Stomach (tissue), 9 donors: Measurements from ENCODE around the gene EPHB6. TPM values are rescaled to one million over a fixed set of nuclear protein-coding genes. Genes with fewer than 3 reads are reported as not detected.

Experiments
- DNase-seq, 2 donors: peaks; one replicate each; pipeline versions ENCODE4 v3.0.0 to v3.0.0-alpha.2; 2013 to 2019
- H3K27ac ChIP-seq, 5 donors: fragments of 200-600 bp in 4 of 5; sonication (generic) in 4 of 5; one replicate each; pipeline ENCODE4 v1.5.1; 2013 to 2019; ENCODE audit warnings: mild to moderate bottlenecking in 1 of 5, moderate library complexity in 1 of 5
- H3K27me3 ChIP-seq, 3 donors: fragments of 200-600 bp; sonication (generic); one replicate each; pipeline ENCODE4 v1.5.1; 2017 to 2019; ENCODE audit warnings: mixed run types in 1 of 3
- H3K36me3 ChIP-seq, 4 donors: fragments of 200-600 bp; sonication (generic); 1 replicate in 3 of 4; 2 replicates in 1 of 4; pipeline ENCODE4 v1.5.1; 2016 to 2019
- H3K4me1 ChIP-seq, 4 donors: fragments of 200-600 bp; sonication (generic); one replicate each; pipeline ENCODE4 v1.5.1; 2016 to 2019
- H3K4me3 ChIP-seq, 4 donors: fragments of 200-600 bp; sonication (generic) in 3 of 4; one replicate each; pipeline ENCODE4 v1.5.1; 2016 to 2019; ENCODE audit warnings: mild to moderate bottlenecking in 1 of 4
- H3K9me3 ChIP-seq, 4 donors: fragments of 200-600 bp; sonication (generic); one replicate each; pipeline ENCODE4 v1.5.1; 2016 to 2019
- EP300 ChIP-seq: sonication (generic); formaldehyde crosslinking; IDR thresholded peaks from one replicate; pipeline ENCODE4 v1.6.1; 2017; ENCODE audit warnings: antibody characterized with exemption
- POLR2A ChIP-seq, 4 donors: fragments of 450-650 bp; IDR thresholded peaks; one replicate each; pipeline ENCODE4 v1.6.1; 2016; ENCODE audit warnings: antibody characterized with exemption in 4 of 4, control low read depth in 2 of 4, mild to moderate bottlenecking in 1 of 4, moderate library complexity in 1 of 4
- POLR2AphosphoS5 ChIP-seq, 3 donors: sonication (generic); formaldehyde crosslinking; IDR thresholded peaks; one replicate each; pipeline ENCODE4 v1.6.1; 2016; ENCODE audit warnings: antibody characterized with exemption in 3 of 3
- WGBS, 5 donors: extraction: QIAGEN DNeasy Blood & Tissue Kit in 3 of 5; methylation state at CpG; one replicate each; pipeline versions ENCODE4 v1.1.5 to v1.1.7; 2013 to 2018; 5-methylcytosine and 5-hydroxymethylcytosine counted together
- intact Hi-C: fragments of 100-400 bp; cut with DNase I; formaldehyde crosslinking; loops from one replicate; pipeline ENCODE4 v1.15.1; 2023; ENCODE audit warnings: low total_unique reads
- polyA plus RNA-seq, 3 donors: library from polyadenylated mRNA; stranded (reverse); fragments of 200-250 nt; gene quantifications; one replicate each; pipeline ENCODE4 v1.2.3, GENCODE V29; 2013
- total RNA-seq, 5 donors: library from RNA; depleted of rRNA; stranded (reverse); fragments of >200 nt; gene quantifications; one replicate each; pipeline versions ENCODE4 v1.1.0 to v1.2.3, GENCODE V29; 2014 to 2016
- TF ChIP-seq, protein P1 (sequence below), 7 experiments: fragments of 450-650 bp in 4 of 7; fragments of 200-600 bp in 3 of 7; sonication (generic) in 3 of 7; IDR thresholded peaks; one replicate each; pipeline ENCODE4 v1.5.1; 2016 to 2019; ENCODE audit warnings: antibody characterized with exemption in 7 of 7, control low read depth in 2 of 7, mild to moderate bottlenecking in 1 of 7
- donor health status: healthy with polysubstance abuse.
- donor health status: Bipolar disorder and iron deficiency.
- donor health status: healthy.

Gene EPHB6
- total and polyA plus RNA-seq, 8 donors = 5.4 to 23.1 (median 8.1) TPM

DNA sequence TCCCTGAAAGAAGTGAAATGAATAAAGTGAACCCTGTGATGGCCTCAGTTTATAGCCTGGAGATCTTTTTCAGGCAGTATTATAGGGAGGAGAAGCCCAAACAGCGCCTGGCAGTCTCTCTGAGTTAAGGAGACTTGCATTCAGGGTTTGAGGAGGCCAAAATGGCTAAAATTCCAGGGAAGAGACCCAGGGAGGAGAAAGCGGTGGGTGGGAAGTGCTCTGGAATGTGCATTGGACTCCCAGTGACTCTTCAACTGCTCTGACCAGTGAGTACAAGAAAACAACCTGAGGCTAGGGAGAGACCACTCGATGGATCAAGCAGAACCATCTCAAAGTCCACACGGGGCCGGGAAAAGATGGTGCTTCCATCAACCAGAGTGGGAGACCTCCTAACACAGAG lies 35.3 kb upstream of the EPHB6 start:
- TF ChIP-seq POLR2AphosphoS5 (IDR thresholded peaks at IDR 0.05) = no peak
- TF ChIP-seq EP300 = no peak
- TF ChIP-seq, protein P1, sequence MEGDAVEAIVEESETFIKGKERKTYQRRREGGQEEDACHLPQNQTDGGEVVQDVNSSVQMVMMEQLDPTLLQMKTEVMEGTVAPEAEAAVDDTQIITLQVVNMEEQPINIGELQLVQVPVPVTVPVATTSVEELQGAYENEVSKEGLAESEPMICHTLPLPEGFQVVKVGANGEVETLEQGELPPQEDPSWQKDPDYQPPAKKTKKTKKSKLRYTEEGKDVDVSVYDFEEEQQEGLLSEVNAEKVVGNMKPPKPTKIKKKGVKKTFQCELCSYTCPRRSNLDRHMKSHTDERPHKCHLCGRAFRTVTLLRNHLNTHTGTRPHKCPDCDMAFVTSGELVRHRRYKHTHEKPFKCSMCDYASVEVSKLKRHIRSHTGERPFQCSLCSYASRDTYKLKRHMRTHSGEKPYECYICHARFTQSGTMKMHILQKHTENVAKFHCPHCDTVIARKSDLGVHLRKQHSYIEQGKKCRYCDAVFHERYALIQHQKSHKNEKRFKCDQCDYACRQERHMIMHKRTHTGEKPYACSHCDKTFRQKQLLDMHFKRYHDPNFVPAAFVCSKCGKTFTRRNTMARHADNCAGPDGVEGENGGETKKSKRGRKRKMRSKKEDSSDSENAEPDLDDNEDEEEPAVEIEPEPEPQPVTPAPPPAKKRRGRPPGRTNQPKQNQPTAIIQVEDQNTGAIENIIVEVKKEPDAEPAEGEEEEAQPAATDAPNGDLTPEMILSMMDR (IDR thresholded peaks at IDR 0.05) = no peak
- TF ChIP-seq POLR2A (IDR thresholded peaks at IDR 0.05) = no peak
- 74 to 84% (median 83%) methylated on average over 3 to 5 of the region's 5 CpGs for WGBS, 5 donors
- no peak for DNase-seq
- H3K27me3 ChIP-seq = peaks cover 0 to 16% (median 0%) of the 10 kb centered on the region in 3 donors
- no peak overlapping the region for H3K4me3 ChIP-seq
- no peak overlapping the region for H3K27ac ChIP-seq
- H3K9me3 ChIP-seq = no peaks in the 10 kb centered on the region
- H3K4me1 ChIP-seq = no peaks in the 10 kb centered on the region
- intact Hi-C loops = no loop called here
- no peaks in the 10 kb centered on the region for H3K36me3 ChIP-seq

DNA sequence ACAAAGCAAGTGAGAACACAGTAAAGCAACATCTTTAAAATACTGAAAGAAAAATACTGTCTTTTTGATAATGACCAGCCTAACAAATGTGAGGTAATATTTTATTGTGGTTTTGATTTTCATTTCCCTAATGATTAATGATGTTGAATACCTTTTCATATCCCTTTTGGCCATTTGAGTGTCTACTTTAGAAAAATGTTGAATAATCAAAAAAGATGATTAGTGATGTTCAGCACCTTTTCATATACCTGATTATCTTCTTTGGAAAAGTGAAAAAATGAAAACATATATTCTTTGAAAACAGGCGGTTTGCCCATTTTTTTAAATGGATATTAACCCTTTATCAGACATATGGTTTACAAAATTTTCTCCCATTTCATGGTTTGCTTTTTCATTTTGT lies 32.2 kb upstream of the EPHB6 start:
- Histone ChIP-seq H3K4me3 (no peak overlapping the region), H3K27me3 (peaks cover 0 to 6% (median 0%) of the 10 kb centered on the region in 3 donors), H3K36me3 (no peaks in the 10 kb centered on the region), H3K27ac (no peak overlapping the region), H3K9me3 (peaks cover 0 to 7% (median 2%) of the 10 kb centered on the region in 4 donors), H3K4me1 (no peaks in the 10 kb centered on the region)
- DNase-seq = no peak
- TF ChIP-seq, protein P1 (IDR thresholded peaks at IDR 0.05) = no peak
- no peak for TF ChIP-seq EP300
- no peak for TF ChIP-seq POLR2A (IDR thresholded peaks at IDR 0.05)
- TF ChIP-seq POLR2AphosphoS5 (IDR thresholded peaks at IDR 0.05) = no peak
- intact Hi-C loops = no loop called here
- 0 to 50% (median 0%) methylated on average over 1 of the region's 1 CpG for WGBS, 5 donors

DNA sequence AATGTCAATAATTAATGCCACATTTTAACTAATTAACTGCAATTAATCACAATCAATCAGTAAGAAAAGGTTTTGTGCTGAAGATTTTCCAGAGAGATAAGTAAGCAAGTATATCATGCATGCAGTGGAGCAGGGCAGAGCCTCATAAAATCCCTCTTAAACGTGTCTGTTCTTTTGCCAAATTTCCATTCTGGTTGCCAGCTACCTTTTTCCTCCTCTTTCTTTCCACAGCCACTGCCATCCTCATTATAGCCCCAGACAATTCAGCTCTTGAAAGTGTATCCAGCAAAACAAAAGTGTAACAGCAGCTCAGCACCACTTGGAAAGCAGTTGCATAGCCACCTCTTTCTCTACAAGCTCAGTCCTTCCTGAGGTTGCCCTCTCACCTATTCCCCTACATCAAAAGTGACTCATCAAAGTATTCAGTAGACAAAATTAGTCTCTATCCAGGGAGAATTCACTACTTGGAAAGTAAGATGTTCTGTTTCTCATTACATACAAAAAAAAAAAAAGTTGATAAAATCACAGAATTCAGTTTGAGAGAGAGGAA lies 26.9 kb upstream of the EPHB6 start:
- intact Hi-C loops = no loop called here
- WGBS, 5 donors = 27 to 50% (median 36%) methylated on average over 1 of the region's 1 CpG

DNA sequence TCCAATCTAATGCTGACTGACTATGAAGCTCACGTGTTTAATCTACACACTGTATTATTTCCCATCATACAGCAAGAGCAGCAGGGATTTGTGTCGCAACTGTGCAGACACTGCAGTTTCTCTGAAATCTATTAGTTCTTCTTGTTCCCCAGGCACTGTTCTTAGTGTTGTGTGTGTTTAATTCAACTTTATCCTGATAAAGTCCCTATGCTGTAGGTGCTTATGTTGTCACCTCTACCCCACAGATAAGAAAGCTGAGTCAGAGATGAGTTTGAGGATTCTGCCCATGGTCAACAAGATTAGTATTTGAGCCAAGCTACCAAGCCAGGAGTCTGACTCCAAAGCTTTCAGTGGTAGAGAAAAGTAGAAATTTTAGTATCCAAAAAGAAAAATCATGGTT lies 22.5 kb upstream of the EPHB6 start:
- intact Hi-C loops = no loop called here
- WGBS, 5 donors = 41 to 58% (median 45%) methylated on average over 2 of the region's 2 CpGs
- Histone ChIP-seq H3K4me3 (no peak overlapping the region), H3K36me3 (no peaks in the 10 kb centered on the region), H3K4me1 (no peaks in the 10 kb centered on the region), H3K27me3 (no peaks in the 10 kb centered on the region), H3K27ac (no peak overlapping the region), H3K9me3 (no peaks in the 10 kb centered on the region)
- TF ChIP-seq POLR2A (IDR thresholded peaks at IDR 0.05) (no peak), POLR2AphosphoS5 (IDR thresholded peaks at IDR 0.05) (peak in 2 of 3 donors; percentile 39 to 44), EP300 (no peak)
- TF ChIP-seq, protein P1 (IDR thresholded peaks at IDR 0.05) = no peak
- no peak for DNase-seq

More for the DNA sequence above, 26.9 kb upstream of the EPHB6 start:
- H3K27ac ChIP-seq = no peak overlapping the region
- H3K36me3 ChIP-seq = no peaks in the 10 kb centered on the region
- H3K27me3 ChIP-seq = no peaks in the 10 kb centered on the region
- DNase-seq = no peak
- no peak overlapping the region for H3K4me3 ChIP-seq
- peaks cover 0 to 7% (median 2%) of the 10 kb centered on the region in 4 donors for H3K9me3 ChIP-seq
- no peak for TF ChIP-seq EP300
- TF ChIP-seq POLR2AphosphoS5 (IDR thresholded peaks at IDR 0.05) = no peak
- no peaks in the 10 kb centered on the region for H3K4me1 ChIP-seq
